ENCODE data around the gene PRR30.
"Not testable (repeated sequence)": the region's sequence is repeated elsewhere in the genome, so short reads cannot be mapped to it uniquely, and the experiment has no call there.

PRR30 gene

GRCh38 chr2:27110603-27111352 is 28.4 kb downstream of the PRR30 start:
- not testable (repeated sequence) for H3K4me3 ChIP-seq (ENCODE audit: low read depth, low read length); H3K27ac ChIP-seq (ENCODE audit: low read depth, low read length); H3K4me1 ChIP-seq (ENCODE audit: control insufficient read depth, insufficient read depth, low read length); H3K9me3 ChIP-seq (ENCODE audit: control insufficient read depth, insufficient read depth, low read depth, low read length); H3K27me3 ChIP-seq (ENCODE audit: control insufficient read depth, insufficient read depth, low read length); H3K36me3 ChIP-seq (ENCODE audit: control insufficient read depth, insufficient read depth, low read length); H3K9ac ChIP-seq (ENCODE audit: low read length)

- Histone ChIP-seq H3K4me1 (ENCODE audit: control insufficient read depth, insufficient read depth, low read length) (no peaks in the 10 kb centered on the region), H3K4me3 (ENCODE audit: low read depth, low read length) (no peak overlapping the region), H3K27ac (ENCODE audit: low read depth, low read length) (no peak overlapping the region), H3K9ac (ENCODE audit: low read length) (no peak overlapping the region), H3K27me3 (ENCODE audit: control insufficient read depth, insufficient read depth, low read length) (no peaks in the 10 kb centered on the region), H3K9me3 (ENCODE audit: control insufficient read depth, insufficient read depth, low read depth, low read length) (no peaks in the 10 kb centered on the region), H3K36me3 (ENCODE audit: control insufficient read depth, insufficient read depth, low read length) (no peaks in the 10 kb centered on the region)
Observed at GRCh38 chr2:27109083-27109482, 30.1 kb downstream of the PRR30 start.

DNA sequence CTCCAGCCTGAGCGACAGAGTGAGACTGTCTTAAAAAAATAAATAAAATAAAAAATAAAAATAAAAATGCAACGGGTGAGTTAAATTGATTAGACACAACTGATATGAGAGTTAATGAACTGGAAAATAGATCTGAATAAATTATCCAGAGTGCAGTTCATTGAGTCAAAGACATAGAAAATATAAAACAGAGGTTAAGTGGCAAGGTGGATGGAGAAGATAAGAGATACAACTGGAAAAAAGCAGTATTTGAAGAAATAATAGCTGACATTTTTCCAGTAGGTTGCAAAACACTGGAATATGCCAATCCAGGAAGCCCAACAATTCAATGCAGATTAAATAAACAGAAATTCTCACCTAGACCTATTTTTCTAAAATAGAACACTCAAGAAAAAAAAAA is 31.0 kb downstream of the PRR30 start:
- H3K4me1 ChIP-seq (ENCODE audit: control insufficient read depth, insufficient read depth, low read length): no peaks in the 10 kb centered on the region
- H3K9ac ChIP-seq (ENCODE audit: low read length): no peak overlapping the region
- H3K27me3 ChIP-seq (ENCODE audit: control insufficient read depth, insufficient read depth, low read length): no peaks in the 10 kb centered on the region
- no peaks in the 10 kb centered on the region for H3K36me3 ChIP-seq (ENCODE audit: control insufficient read depth, insufficient read depth, low read length)
- H3K27ac ChIP-seq (ENCODE audit: low read depth, low read length): no peak overlapping the region
- no peak overlapping the region for H3K4me3 ChIP-seq (ENCODE audit: low read depth, low read length)
- no peaks in the 10 kb centered on the region for H3K9me3 ChIP-seq (ENCODE audit: control insufficient read depth, insufficient read depth, low read depth, low read length)

GRCh38 chr2:27105981-27106380 is 33.2 kb downstream of the PRR30 start:
- H3K9me3 ChIP-seq (ENCODE audit: control insufficient read depth, insufficient read depth, low read depth, low read length): no peaks in the 10 kb centered on the region
- H3K36me3 ChIP-seq (ENCODE audit: control insufficient read depth, insufficient read depth, low read length): no peaks in the 10 kb centered on the region
- H3K4me3 ChIP-seq (ENCODE audit: low read depth, low read length): no peak overlapping the region
- no peaks in the 10 kb centered on the region for H3K4me1 ChIP-seq (ENCODE audit: control insufficient read depth, insufficient read depth, low read length)
- no peak overlapping the region for H3K27ac ChIP-seq (ENCODE audit: low read depth, low read length)
- no peak overlapping the region for H3K9ac ChIP-seq (ENCODE audit: low read length)
- H3K27me3 ChIP-seq (ENCODE audit: control insufficient read depth, insufficient read depth, low read length): no peaks in the 10 kb centered on the region

GRCh38 chr2:27102329-27102728 is 36.9 kb downstream of the PRR30 start:
- Histone ChIP-seq H3K9me3 (ENCODE audit: control insufficient read depth, insufficient read depth, low read depth, low read length) (no peaks in the 10 kb centered on the region), H3K4me3 (ENCODE audit: low read depth, low read length) (no peak overlapping the region), H3K36me3 (ENCODE audit: control insufficient read depth, insufficient read depth, low read length) (no peaks in the 10 kb centered on the region), H3K27ac (ENCODE audit: low read depth, low read length) (no peak overlapping the region), H3K9ac (ENCODE audit: low read length) (no peak overlapping the region), H3K27me3 (ENCODE audit: control insufficient read depth, insufficient read depth, low read length) (no peaks in the 10 kb centered on the region), H3K4me1 (ENCODE audit: control insufficient read depth, insufficient read depth, low read length) (no peaks in the 10 kb centered on the region)

DNA sequence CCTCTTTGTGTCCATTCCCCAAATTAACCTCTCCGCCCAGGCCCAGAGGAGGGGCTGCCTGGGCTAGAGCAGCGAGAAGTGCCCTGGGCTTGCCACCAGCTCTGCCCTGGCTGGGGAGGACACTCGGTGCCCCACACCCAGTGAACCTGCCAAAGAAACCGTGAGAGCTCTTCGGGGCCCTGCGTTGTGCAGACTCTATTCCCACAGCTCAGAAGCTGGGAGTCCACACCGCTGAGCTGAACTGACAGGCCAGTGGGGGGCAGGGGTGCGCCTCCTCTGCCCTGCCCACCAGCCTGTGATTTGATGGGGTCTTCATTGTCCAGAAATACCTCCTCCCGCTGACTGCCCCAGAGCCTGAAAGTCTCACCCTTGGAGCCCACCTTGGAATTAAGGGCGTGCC is 39.2 kb downstream of the PRR30 start:
- Histone ChIP-seq H3K4me3 (ENCODE audit: low read depth, low read length) (no peak overlapping the region), H3K36me3 (ENCODE audit: control insufficient read depth, insufficient read depth, low read length) (no peaks in the 10 kb centered on the region), H3K4me1 (ENCODE audit: control insufficient read depth, insufficient read depth, low read length) (peaks cover 7% of the 10 kb centered on the region), H3K27me3 (ENCODE audit: control insufficient read depth, insufficient read depth, low read length) (no peaks in the 10 kb centered on the region), H3K27ac (ENCODE audit: low read depth, low read length) (no peak overlapping the region), H3K9me3 (ENCODE audit: control insufficient read depth, insufficient read depth, low read depth, low read length) (no peaks in the 10 kb centered on the region), H3K9ac (ENCODE audit: low read length) (no peak overlapping the region)

- no peaks in the 10 kb centered on the region for H3K27me3 ChIP-seq (ENCODE audit: control insufficient read depth, insufficient read depth, low read length)
- H3K27ac ChIP-seq (ENCODE audit: low read depth, low read length): no peak overlapping the region
- no peak overlapping the region for H3K9ac ChIP-seq (ENCODE audit: low read length)
- H3K36me3 ChIP-seq (ENCODE audit: control insufficient read depth, insufficient read depth, low read length): no peaks in the 10 kb centered on the region
- peaks cover 7% of the 10 kb centered on the region for H3K4me1 ChIP-seq (ENCODE audit: control insufficient read depth, insufficient read depth, low read length)
- H3K4me3 ChIP-seq (ENCODE audit: low read depth, low read length): no peak overlapping the region
- H3K9me3 ChIP-seq (ENCODE audit: control insufficient read depth, insufficient read depth, low read depth, low read length): no peaks in the 10 kb centered on the region
Observed at GRCh38 chr2:27099334-27099955, 39.8 kb downstream of the PRR30 start.

DNA sequence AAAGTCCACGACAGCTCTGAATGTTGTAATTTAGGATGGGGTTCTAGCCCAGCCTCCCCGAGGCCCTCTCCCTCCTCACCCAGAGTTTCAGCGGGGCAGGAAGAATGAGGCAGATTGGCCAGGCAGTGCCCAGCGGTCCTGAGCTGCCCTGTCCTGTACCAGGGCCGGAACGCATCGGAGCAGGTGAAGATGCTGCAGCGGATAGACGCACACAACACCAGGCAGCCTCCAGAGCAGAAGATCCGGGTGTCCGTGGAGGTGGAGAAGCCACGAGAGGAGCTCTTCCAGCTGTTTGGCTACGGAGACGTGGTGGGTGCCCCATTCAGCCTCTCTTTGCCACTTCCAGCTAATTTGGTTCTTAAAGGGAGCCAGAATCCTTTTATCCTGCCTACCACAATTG is 41.9 kb downstream of the PRR30 start:
- H3K4me3 ChIP-seq (ENCODE audit: low read depth, low read length): no peak overlapping the region
- peaks cover 7% of the 10 kb centered on the region for H3K4me1 ChIP-seq (ENCODE audit: control insufficient read depth, insufficient read depth, low read length)
- no peak overlapping the region for H3K9ac ChIP-seq (ENCODE audit: low read length)
- H3K9me3 ChIP-seq (ENCODE audit: control insufficient read depth, insufficient read depth, low read depth, low read length): no peaks in the 10 kb centered on the region
- H3K36me3 ChIP-seq (ENCODE audit: control insufficient read depth, insufficient read depth, low read length): no peaks in the 10 kb centered on the region
- no peak overlapping the region for H3K27ac ChIP-seq (ENCODE audit: low read depth, low read length)
- no peaks in the 10 kb centered on the region for H3K27me3 ChIP-seq (ENCODE audit: control insufficient read depth, insufficient read depth, low read length)

DNA sequence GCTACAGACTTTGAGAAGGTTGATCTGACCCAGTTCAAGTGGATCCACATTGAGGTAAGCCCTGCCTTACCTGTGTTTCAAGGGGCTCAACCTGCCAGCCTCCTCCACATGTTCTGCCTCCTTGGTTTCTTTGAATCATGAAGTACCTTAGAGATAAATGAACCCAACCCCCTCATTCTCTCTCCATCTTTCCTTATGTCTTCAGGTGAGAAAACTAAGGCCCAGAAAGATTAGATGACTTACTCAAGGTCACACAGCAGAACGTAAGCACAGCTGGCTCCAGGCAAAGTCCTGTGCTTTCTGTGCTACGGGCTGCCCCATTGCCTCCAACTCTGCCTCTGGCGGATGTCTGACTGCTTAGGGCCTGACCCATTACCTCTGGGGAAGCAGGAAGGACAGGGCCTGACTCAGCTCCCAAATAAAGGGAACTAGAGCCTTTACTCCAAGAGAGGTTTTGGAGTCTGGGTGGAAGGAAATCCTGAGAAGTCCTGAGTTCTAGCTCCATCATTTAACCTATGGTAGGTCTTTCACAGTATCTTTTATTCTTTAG is 42.4 kb downstream of the PRR30 start:
- H3K4me3 ChIP-seq (ENCODE audit: low read depth, low read length): no peak overlapping the region
- H3K27ac ChIP-seq (ENCODE audit: low read depth, low read length): no peak overlapping the region
- H3K4me1 ChIP-seq (ENCODE audit: control insufficient read depth, insufficient read depth, low read length): peaks cover 7% of the 10 kb centered on the region

DNA sequence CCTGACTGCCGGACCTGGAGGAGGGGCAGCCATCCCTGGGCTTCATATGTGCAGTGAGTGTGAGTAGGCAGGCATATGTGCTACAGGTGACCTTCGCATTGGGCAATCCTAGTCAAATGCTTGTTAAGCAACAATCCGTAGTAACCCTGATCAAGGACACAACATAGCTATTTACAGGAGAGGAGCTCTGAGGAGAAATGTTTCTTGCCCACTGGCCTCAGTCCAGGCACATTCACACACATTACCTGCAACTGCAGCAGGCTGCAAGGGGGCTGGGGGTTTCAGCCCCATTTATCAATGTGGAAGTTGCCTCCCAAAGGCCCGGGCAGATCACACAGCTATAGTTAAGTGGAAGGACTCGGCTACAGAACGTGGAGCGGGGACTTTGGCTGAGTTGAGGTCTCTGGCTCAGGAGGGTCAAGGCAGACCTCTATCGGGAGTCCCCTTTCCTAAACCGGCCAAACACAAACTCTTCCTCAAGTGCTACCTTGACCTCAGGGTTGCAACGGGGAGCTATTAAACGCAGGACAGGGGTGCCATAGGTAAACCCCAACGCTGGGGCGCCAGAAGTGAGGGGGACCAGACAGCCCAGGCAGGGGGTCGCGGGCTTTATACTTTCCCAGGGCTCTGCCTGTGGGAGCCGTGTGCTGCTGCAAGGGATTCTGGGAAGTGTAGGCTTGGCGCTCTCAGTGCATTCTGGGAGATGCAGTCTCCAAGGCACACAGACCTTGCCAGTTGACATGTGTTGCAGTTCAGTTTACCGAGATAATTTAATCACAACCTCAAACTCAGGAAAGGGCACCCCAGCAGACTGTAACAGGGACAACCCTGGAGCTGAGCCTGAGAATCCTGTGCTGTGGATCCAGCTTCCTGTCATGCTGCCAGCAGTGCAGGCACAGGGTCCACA is 43.2 kb downstream of the PRR30 start:
- H3K9ac ChIP-seq (ENCODE audit: low read length): no peak overlapping the region

More for the DNA sequence above, 42.4 kb downstream of the PRR30 start:
- Histone ChIP-seq H3K27me3 (ENCODE audit: control insufficient read depth, insufficient read depth, low read length) (no peaks in the 10 kb centered on the region), H3K9ac (ENCODE audit: low read length) (no peak overlapping the region), H3K36me3 (ENCODE audit: control insufficient read depth, insufficient read depth, low read length) (no peaks in the 10 kb centered on the region), H3K9me3 (ENCODE audit: control insufficient read depth, insufficient read depth, low read depth, low read length) (no peaks in the 10 kb centered on the region)

DNA sequence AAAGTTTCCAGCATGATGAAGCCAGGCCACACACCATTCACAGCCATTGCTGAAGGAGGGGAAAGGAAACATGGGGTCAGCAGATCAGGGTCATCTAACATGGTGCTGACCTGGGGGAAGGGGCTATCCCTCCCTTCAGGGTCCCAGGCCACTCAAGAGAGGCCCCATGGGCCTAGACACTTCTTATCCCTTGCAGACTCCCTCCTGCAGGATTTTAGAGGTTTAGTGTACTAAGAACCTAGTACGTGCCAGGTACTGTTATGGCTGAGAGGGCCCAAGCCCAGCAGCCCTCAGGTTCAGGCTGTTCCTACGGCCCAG is 43.8 kb downstream of the PRR30 start:
- H3K27ac ChIP-seq (ENCODE audit: low read depth, low read length): no peak overlapping the region
- H3K4me1 ChIP-seq (ENCODE audit: control insufficient read depth, insufficient read depth, low read length): peaks cover 7% of the 10 kb centered on the region
- H3K9ac ChIP-seq (ENCODE audit: low read length): no peak overlapping the region
- no peaks in the 10 kb centered on the region for H3K9me3 ChIP-seq (ENCODE audit: control insufficient read depth, insufficient read depth, low read depth, low read length)
- H3K27me3 ChIP-seq (ENCODE audit: control insufficient read depth, insufficient read depth, low read length): no peaks in the 10 kb centered on the region
- H3K36me3 ChIP-seq (ENCODE audit: control insufficient read depth, insufficient read depth, low read length): no peaks in the 10 kb centered on the region
- H3K4me3 ChIP-seq (ENCODE audit: low read depth, low read length): no peak overlapping the region

More for the DNA sequence above, 43.2 kb downstream of the PRR30 start:
- Histone ChIP-seq H3K4me3 (ENCODE audit: low read depth, low read length) (peak overlapping the region; percentile 48), H3K4me1 (ENCODE audit: control insufficient read depth, insufficient read depth, low read length) (peaks cover 7% of the 10 kb centered on the region), H3K9me3 (ENCODE audit: control insufficient read depth, insufficient read depth, low read depth, low read length) (no peaks in the 10 kb centered on the region), H3K36me3 (ENCODE audit: control insufficient read depth, insufficient read depth, low read length) (no peaks in the 10 kb centered on the region), H3K27ac (ENCODE audit: low read depth, low read length) (no peak overlapping the region), H3K27me3 (ENCODE audit: control insufficient read depth, insufficient read depth, low read length) (no peaks in the 10 kb centered on the region)

Measured in HUES6 (cell line).